Kasumi-1 (cell line): ENCODE measurements around the gene AGK.

ENCODE experiments used
- DNase-seq, 2 experiments: peaks; one replicate each; lab custom pipeline; 2025; lab: John Stamatoyannopoulos, UW

AGK gene

DNA sequence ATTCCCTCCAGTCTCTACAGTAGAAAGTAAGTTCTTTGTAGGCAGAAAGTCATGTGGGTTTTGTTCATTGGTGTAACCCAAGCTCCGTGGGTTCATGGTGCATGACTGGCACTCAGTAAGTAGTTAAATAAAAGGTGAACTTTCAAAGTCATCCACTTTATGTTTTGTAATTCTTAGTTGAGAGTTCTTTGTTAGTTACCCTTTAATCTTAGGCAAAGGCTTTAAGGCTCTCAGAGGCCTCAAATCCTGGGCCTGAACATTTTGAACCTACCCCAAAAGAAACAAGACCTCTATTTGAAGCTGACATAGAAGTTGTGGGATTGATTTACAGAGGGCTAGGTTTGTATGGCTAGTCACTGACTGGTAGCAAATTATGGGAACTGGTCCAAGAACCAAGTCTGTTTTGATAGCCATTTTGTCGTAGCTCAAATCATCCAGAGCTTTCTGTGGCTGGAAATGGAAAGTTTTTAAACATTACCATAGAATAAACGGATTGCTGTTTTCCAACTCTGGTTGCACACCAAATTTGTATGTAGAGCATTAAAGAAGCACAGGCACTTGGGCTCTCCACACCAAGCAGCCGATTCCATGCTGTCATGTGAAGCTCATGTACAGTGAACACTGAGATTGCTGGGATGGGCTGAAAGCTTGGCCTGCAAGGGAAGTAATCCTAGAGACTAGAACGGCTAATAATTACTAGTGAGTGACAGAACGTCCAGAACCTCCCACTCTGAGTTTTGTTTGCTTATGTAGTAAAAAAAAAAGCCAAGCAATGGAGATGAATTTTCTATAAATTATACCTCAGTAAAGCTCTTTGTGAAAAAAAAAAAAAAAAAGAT lies 97.3 kb downstream of the AGK start:
- DNase-seq, result no peak

DNA sequence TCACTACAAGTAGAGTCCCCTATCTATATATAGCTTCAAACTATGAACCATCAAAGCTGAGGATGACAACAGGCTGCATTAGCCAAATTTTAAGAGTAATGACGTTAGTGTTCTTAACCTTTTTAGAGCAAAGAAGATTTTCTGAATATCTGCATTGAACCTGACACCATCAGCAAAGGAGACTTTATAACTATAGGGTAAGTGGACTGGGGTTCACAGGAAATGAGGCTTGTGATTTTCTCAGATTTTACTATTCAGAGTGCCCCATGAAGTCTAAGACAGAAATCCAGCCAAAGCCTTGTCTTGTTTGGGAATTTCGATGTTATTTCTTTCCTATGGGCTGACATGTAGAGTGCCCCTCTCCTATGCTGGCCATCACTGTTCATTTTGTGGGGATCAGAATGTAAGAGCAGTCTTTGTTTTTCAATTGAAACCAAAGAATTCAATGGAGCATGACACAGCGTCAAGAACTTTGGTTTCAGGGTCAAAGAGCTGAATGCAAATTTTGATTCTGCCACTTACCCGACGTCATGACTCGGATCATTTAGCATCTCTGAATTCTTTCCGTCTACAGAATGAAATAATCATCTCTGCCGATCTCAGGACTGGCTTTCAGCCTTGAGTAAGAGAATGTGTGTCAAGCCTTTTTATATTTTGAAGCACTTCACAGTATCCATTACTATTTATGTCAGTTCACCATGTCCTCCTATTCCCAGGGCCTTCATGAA lies 98.1 kb downstream of the AGK start:
- DNase-seq, result no peak

DNA sequence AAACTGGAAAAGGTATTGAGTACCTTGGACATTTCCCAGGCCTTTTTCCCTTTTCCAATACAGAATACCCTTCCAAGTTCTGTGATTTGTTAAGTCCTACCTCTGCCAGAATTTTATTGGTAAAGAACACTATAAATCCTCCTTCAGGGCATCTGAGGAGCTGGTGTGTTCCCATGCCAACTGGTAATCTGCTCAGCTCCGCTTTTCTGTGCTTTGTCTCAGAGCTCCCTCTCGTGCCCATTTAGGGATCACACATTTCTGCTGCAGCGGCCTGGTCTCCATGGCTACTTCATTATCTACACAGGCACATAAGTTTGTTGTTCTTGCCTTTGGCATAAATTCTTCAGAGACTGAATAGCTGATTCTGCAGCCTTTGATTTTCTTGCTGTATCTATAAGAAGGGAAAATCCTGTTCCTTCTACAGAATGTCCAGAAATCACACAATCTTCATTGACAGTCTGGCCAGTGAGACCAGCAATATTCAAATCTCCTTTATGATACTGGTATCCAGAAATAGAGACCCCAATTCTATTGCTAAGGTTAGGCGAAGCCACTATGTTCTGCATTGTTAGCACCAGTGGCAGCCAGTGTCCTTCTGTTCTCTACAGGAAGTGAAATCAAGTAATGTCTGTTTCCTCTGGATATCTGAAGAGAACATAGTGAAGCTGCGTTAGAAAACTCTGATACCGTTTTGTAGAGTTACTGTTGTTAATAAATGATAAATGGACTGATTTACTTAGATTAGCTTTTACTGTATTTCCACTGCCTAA lies 98.8 kb downstream of the AGK start:
- peak; percentile 83 to 91 for DNase-seq

DNA sequence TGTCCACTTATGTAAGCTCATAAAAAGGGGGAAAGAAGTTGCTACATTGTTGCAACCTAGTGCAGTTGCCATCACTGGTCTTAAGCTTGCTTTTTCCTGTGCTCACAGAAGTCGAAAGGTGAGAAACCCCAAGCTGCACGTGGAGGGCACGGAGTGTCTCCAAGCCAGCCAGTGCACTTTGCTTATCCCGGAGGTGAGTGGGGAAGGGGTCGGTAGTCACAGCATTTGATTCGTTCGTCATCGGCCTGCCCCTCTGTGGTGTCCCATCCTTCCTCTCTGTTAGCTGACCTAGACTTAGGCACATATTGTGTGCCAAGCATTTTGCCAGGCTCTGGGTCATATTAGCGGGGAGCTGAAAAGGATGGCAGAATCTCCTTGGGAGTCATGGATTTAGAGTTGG lies 100.2 kb downstream of the AGK start:
- no peak for DNase-seq

DNA sequence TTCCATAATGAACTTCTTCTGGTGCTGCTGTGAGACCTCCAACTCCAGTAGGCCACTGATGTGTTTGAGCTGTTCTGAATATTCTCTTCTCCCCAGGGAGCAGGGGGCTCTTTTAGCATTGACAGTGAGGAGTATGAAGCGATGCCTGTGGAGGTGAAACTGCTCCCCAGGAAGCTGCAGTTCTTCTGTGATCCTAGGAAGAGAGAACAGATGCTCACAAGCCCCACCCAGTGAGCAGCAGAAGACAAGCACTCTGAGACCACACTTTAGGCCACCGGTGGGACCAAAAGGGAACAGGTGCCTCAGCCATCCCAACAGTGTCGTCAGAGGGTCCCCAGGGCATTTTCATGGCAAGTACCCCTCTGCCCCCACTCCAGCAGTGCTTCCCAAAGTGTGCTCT lies 101.5 kb downstream of the AGK start:
- DNase-seq, result peak in 1 of 2 experiments; percentile 4

DNA sequence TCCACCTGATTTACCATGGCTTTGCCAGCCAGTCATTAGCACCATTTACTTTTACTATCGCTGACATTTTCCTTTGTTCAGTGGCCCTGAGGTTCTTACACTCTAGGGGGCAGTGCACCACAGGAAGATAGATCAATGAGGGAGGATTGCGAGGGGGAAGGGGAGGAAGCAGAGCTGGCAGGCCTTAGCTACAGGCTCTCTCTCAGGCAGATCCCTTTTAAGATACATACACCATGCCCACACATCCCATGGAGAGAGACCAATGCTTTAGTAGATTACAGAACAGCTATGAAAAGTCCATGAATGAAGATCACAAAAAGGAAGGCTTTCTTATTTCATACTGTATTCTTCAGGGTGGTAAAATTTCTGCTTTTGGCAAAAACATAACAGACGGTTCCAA lies 103.3 kb downstream of the AGK start:
- DNase-seq, result peak; percentile 92 to 93

DNA sequence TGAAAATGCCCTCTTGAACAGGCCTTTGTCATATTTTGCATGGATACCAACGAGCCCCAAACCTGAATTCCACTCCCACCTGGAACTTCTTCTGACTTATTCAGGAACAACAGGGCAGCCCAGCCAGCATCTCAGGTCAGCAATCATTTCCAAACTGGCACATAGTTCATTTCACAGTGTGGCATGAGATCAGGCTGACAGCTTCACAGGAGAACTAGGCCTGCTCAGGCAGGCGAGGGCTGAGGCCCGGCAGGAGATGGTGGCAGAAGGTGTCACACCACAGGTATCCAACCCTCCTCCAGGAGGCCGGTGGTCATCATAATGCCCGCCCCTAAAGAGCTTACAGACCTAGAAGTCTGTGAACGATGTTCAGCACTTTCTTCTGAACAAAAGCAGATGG lies 108.3 kb downstream of the AGK start:
- DNase-seq, result no peak

DNA sequence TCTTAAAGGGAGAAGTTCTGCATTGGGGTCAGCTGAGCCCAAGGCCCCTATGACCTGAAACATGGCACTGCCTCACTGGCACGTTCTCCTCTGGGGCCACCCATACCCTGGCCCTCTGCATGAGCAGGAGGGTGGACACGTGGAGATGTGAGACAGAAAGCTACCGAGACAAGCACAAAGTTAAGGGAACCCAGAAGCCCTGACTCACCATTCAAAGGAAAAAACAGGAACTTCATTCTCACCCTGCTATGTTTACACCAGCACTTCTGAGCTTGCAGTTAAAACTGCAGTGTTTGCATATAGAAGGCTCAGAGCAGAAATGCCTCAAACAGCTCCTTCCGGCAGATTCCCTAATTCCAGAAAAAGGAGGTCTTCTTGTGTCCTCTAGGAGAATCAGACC lies 109.0 kb downstream of the AGK start:
- peak; percentile 89 to 93 for DNase-seq

DNA sequence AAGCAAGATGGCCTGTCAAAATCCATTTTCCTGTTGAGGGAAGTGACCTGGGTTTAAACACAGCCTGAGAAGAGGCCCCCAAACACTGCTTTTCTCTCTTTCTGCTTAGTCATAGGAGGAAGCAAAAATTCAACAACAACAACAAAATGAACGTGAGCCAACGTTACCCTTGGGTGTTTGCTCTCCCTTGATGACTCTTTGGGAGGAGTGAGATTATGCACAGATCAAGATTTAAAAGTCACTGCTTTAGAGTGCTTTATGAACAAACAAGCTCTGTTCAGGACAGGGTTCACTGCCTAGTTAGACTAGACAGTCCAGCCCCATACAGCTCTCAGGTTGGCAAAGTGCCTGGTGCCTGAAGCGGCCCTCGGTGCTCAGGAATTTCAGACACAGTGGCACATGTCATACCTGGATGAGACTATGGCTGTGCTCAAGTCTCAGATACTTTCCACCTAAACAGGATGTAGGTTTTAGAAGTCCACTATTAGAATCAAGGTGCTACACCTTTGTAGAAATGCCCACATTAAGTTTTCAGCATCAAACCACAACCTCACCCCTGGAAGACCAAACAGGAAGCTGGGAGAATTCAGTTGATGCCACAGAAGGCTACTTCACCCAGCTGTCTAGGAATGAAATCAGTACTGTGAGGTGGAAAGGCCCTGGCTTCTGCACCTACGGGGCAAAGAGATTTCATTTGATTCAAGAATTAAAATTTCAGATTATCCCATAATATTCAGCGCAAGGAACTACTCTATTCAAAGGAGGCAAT lies 112.1 kb downstream of the AGK start:
- no peak for DNase-seq

DNA sequence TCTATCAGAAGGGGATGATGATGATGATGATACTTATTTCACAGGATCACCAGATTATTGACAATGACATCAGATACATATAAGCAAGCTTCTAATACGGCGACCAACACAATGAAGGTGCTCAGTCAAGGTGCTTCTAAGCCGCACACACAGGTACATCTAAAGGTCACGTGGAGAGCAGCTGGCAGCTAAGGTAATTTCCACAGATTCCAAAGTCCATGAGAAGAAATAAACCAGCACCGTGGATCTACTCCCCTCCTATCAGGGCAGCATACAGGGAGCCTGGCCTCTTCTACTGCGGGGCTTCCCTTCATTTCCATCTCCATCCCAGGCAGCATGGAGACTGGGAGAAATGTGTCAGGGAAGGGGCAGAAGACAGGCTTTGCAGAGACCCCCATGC lies 113.2 kb downstream of the AGK start:
- no peak for DNase-seq

DNA sequence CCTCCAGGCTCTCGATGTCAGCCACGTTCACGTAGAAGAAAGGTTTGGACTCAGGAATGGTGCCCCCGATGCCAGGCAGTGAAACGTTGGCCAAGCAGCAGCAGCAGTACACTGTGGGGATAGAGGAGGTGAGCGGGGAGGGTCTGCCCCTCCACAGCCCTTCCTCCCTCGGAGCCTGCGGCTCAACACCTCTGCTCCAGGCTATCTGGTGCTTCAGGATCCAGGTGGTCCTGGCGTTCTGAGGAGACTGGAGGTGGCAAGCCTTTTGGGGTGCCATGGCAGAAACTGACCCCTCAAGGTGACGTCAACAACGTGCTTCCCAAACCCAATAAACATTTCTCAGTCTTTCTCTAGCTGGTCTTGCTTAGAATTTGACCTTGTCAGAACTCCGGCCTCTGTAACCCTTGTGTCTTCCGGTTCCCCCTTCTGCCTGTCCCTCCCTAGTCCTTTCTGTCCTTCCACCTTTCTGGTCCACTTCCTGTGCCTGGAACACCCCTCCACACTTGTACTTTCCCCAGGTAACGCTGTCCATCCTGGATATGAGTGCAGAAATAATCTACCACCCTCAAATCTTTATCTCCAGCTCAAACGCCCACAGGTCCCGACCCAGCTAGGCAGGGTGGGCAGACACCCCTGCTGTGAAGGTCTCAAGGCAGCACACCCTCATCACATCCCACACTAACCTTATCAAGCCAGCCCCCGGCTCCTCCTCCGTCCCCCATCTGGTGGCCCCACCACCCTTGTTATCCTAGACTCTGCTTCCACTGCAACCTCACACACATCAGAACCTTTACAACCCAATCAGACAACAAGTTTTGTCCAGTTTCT lies 114.2 kb downstream of the AGK start:
- no peak for DNase-seq

DNA sequence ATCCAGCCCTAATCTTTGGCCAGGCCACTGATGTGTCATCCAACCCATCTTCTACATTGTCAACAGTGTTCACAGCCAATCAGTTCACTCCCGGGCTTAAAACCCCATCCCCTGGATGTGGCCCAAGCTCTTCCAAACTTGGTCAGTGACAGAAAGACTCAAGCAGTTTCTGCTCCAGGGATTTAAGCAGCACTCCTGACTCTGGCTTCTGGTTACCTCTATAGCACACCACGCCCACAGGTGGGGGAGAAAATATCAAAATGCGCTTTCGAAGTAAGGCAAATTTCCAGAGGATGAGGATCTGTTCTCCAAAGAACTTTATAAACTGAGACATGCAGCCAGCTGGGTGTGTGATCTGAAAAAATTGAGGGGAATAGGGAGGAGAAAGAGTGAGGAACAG lies 114.9 kb downstream of the AGK start:
- no peak for DNase-seq

DNA sequence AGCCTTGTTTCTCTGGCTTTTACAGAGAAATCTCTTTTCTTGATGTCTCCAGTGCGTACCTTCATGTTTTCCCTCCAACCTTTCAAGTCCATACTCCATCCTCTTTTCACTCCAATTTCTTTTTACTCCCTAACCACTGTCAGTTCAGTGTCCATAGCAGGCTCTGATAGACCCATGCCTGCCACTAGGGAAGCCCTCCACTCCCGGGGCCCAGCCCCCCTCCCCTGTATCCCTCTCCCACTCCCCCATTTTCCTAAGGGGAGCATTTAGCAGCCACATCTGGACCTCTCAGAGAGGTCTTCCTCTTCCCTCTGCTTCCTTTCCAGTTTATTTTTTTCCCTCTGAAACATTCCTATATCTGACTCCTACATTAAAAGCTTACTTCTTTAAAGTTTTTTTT lies 117.6 kb downstream of the AGK start:
- no peak for DNase-seq

DNA sequence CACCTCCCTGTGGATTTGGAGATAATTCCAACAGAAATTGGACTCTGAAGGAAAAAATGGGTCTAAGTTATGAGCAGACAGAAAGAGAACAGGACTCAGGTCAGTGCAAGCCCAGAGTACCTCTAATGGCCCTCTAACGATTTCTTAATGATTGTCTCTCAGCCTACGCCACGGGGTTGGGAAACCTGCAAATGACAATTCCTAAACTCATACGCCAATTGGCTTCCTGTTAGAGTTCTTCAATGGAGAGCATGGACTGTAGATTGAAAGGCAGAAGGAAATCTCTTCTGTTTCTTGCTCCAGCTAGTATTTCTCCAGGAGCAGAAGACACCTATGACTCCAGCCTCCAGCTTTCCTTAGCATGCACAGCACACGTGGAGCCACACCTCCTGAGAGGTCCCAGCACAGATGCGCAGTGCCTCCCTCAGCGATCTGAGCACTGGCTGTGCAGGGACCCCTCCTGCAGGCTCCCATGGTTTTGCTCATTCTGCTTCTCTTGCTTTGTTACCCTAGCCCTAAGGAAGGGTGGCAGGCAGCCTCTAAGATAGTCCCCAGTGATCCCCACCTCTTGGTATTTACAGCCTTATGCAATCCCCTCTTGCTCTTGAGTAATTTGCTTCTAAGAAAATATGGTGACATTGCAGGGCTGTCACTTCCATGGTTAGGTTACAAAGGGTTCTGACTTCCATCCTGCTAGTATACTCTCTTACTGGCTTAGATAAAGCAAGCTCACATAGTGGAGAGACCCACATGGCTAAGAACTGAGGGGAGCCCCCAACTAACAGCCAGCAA lies 120.7 kb downstream of the AGK start:
- DNase-seq, result no peak

DNA sequence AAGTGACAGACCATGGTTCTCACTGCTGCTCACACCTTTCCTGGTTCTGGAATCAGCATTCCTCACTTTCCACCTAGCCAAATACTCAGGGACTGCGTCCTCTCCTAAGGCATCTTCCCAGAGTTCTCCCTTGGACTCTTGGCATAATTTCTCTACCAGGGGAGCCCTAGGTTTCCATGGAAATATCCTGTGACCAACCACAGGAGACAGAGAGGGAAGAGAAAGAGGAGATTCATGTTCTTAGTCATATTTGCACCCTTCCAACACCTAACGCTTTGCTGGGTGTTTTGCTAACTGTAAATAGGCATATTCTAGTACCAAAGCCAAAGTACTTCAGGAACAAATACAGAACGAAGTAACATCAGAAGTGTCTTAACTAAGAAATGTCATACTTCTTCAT lies 122.1 kb downstream of the AGK start:
- DNase-seq, result no peak

DNA sequence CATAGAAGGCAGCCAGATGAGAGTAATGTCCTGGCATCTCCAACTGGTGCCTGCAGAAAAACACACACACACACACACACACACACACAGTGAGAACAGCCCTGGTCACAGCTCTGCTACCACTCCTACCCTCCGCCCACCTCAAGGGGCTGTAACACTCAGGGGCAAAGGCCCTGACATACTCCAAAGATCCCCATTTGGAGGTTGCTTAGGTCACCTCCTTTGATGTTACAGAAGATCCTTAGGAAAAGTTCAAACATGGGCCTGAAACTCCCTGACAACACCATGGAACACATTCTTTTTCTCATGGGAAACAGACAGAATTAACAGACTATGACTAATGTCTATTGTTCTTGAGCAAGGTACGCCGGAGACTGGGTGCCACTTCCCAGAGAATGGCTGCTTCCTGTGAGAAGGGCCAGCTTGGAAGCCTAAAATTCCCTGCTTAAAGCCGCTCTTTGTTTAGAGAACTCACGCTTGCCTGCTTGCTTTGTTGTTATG lies 123.0 kb downstream of the AGK start:
- no peak for DNase-seq

DNA sequence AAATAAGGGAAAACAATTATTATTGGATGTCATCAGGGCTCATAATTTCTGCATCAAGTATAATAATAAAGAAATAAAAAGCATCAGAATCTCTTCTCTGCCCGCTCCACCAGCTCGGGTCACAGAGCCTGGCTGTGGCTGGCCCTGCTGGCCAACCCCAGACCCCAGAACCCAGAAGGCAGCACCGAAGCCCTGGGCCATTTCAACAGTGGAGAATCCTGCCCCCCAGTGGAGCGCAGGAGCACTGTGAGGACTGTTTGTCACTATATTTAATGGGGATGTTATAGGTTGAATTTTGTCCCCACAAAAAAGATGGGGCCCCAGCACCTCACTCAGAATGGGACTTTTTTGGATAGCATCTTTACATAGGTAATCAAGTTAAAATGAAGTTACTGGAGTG lies 123.5 kb downstream of the AGK start:
- peak; percentile 14 to 22 for DNase-seq

DNA sequence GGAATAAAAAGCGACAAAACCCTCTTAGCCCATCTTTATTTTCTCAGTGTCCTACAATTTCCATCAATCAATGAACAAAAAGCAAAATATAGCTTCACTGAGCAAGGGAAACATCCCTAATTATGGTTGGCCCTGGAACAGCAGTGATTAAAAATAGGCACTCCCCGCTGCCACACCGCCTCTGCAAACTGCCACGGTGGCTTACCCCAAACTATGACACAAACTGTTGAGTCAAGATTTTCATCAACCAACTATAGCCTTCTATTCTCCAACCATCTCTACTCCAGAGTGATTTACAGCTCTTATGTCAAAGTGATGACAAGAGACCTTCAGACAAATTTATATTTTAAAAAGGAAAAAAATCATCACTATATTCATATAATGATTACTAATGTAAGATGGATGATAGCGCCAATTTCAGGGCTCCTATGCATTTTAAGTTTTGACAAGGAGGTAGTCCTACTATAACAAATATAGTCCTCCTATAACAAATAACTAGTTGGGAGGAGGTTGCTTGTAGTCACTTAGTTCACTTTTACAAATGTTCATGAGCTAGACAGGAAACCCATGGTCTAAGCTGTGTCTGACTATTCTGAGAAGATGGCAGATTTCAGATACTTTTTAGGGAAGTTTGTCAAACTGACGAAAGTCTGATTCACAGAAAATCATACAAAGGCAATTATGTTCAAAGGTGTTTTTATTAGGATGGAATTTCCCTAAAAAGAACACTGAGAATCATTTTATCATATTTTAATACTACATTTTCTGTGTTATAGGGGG lies 124.4 kb downstream of the AGK start:
- peak; percentile 69 to 77 for DNase-seq

DNA sequence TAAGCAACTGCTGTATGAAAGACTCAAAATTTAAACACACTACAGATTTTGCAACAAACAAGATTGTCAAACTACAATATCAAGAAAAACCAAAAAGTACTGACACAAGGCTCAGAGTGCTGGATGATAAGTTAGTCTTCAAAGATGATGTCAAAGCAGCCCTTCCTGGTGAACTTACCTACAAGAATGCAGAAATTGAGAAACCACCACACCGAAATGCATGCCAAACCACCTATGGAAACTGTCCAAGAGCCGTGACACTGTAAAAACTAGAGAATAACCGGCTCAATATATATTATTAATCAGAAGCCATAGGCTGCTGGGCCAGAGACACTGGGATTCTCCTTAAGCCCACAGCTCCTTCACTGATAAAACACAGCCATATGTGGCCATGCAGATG lies 125.4 kb downstream of the AGK start:
- DNase-seq, result no peak
